Kidney epithelial cell (primary cell): ENCODE data around the gene GPR6. TPM values are rescaled to one million over a fixed set of nuclear protein-coding genes. Genes with fewer than 3 reads are reported as not detected.

Experiments used
- DNase-seq: peaks from one replicate; pipeline ENCODE4 v3.0.0-alpha.2; 2010; ENCODE audit warnings: low read depth
- H3K27me3 ChIP-seq: 2 replicates; pipeline ENCODE4 v1.6.0; 2011; ENCODE audit warnings: low read length; ENCODE audit not compliant: control insufficient read depth, insufficient read depth
- H3K36me3 ChIP-seq: 2 replicates; pipeline ENCODE4 v1.5.1; 2011; ENCODE audit warnings: low read length; ENCODE audit not compliant: control insufficient read depth, insufficient read depth
- H3K4me3 ChIP-seq: 2 replicates; pipeline ENCODE4 v1.5.1; 2011; ENCODE audit warnings: low read depth, mild to moderate bottlenecking, control low read depth, low read length
- CTCF ChIP-seq: IDR thresholded peaks from 2 replicates; pipeline ENCODE4 v1.5.1; 2011; ENCODE audit warnings: mild to moderate bottlenecking, moderate library complexity, low read length, control low read depth, inconsistent platforms; ENCODE audit not compliant: insufficient read depth, poor library complexity, severe bottlenecking
- total RNA-seq: library from RNA; depleted of rRNA; stranded (reverse); fragments of >200 nt; gene quantifications from 2 replicates; pipeline ENCODE4 v1.2.3, GENCODE V29; 2015

The GPR6 gene
- total RNA-seq, 1 donor from 2014 or later = not detected

- Histone ChIP-seq H3K36me3 (no peaks in the 10 kb centered on the region), H3K27me3 (no peaks in the 10 kb centered on the region), H3K4me3 (no peak overlapping the region)
- DNase-seq = no peak
- TF ChIP-seq CTCF = no peak
These were observed 42.8 kb downstream of the GPR6 start for GRCh38 chr6:110020888-110021287.

DNA sequence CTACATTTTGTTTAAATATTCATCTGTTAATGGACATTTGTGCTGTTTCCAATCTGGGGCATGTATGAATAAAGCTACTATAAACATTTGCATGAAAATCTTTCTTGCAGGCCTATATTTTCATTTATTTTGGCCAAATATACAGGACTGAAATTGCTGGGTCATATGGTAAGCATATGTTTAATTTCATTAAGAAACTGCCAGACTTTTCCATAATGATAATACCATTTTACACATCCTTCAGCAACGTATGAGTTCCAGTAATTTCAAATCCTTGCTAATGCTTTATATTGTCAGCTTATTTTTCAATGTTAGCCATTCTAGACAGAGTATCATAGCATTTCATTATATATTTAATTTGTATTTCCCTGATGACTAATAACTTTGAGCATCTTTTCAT, 51.0 kb downstream of the GPR6 start:
- H3K27me3 ChIP-seq = no peaks in the 10 kb centered on the region
- no peak overlapping the region for H3K4me3 ChIP-seq
- no peak for DNase-seq
- no peak for TF ChIP-seq CTCF
- H3K36me3 ChIP-seq = no peaks in the 10 kb centered on the region

Other genes with a start within 250 kb of the GPR6 start
- 11.2 and 15.3 TPM in 2 replicates for gene WASF1, start 201.4 kb downstream of the GPR6 start, total RNA-seq
- gene CDC40, start 202.1 kb downstream of the GPR6 start, total RNA-seq = 15.1 and 17.3 TPM in 2 replicates